ENCODE measurements around the gene PARP11.
"Not testable (repeated sequence)": the region's sequence is repeated elsewhere in the genome, so short reads cannot be mapped to it uniquely, and the experiment has no call there.

PARP11 gene

GRCh38 chr12:3884671-3885070 lies 11.5 kb upstream of the PARP11 start:
- intact Hi-C loops (cut with DNase I) = loop anchor here (1.0 kb wide), 2 partner anchors 153 to 393 kb away; no protein-coding TSS in a partner anchor
- no peak for DNase-seq

GRCh38 chr12:3882896-3883564 lies 9.8 kb upstream of the PARP11 start:
- intact Hi-C loops (cut with DNase I) = no loop called here
- no peak for DNase-seq

GRCh38 chr12:3882406-3882805 lies 9.2 kb upstream of the PARP11 start:
- intact Hi-C loops (cut with DNase I) = no loop called here

GRCh38 chr12:3881281-3881950 lies 8.2 kb upstream of the PARP11 start:
- intact Hi-C loops (cut with DNase I) = no loop called here
- DNase-seq = no peak

More at GRCh38 chr12:3882406-3882805, 9.2 kb upstream of the PARP11 start:
- no peak for DNase-seq

GRCh38 chr12:3879846-3880245 lies 6.6 kb upstream of the PARP11 start:
- no peak for DNase-seq

GRCh38 chr12:3871356-3871755 lies 1.8 kb downstream of the PARP11 start:
- intact Hi-C loops (cut with DNase I) = no loop called here
- DNase-seq = no peak

More at GRCh38 chr12:3879846-3880245, 6.6 kb upstream of the PARP11 start:
- intact Hi-C loops (cut with DNase I) = no loop called here

- intact Hi-C loops (cut with DNase I) = no loop called here
- DNase-seq = no peak
Measured at GRCh38 chr12:3869865-3870264, 3.3 kb downstream of the PARP11 start.

- intact Hi-C loops (cut with DNase I) = no loop called here
- no peak for DNase-seq
Measured at GRCh38 chr12:3869433-3869832, 3.8 kb downstream of the PARP11 start.

GRCh38 chr12:3863756-3864155 lies 9.4 kb downstream of the PARP11 start:
- intact Hi-C loops (cut with DNase I) = no loop called here
- DNase-seq = no peak

GRCh38 chr12:3842517-3842916 lies 30.7 kb downstream of the PARP11 start:
- DNase-seq = no peak
- intact Hi-C loops (cut with DNase I) = no loop called here

- DNase-seq = no peak
- intact Hi-C loops (cut with DNase I) = no loop called here
Measured at GRCh38 chr12:3841783-3842182, 31.4 kb downstream of the PARP11 start.

GRCh38 chr12:3840833-3841232 lies 32.4 kb downstream of the PARP11 start:
- intact Hi-C loops (cut with DNase I); DNase-seq: not testable (repeated sequence)

GRCh38 chr12:3839745-3840144 lies 33.5 kb downstream of the PARP11 start:
- DNase-seq; intact Hi-C loops (cut with DNase I): not testable (repeated sequence)

- intact Hi-C loops (cut with DNase I) = not testable (repeated sequence)
- peak in 1 of 10 donors; percentile 76 for DNase-seq
Measured at GRCh38 chr12:3838701-3839548, 34.3 kb downstream of the PARP11 start.

GRCh38 chr12:3838076-3838475 lies 35.1 kb downstream of the PARP11 start:
- intact Hi-C loops (cut with DNase I) = no loop called here
- DNase-seq = no peak

- DNase-seq = no peak
- intact Hi-C loops (cut with DNase I) = no loop called here
Measured at GRCh38 chr12:3837049-3837448, 36.1 kb downstream of the PARP11 start.

GRCh38 chr12:3836641-3837040 lies 36.6 kb downstream of the PARP11 start:
- intact Hi-C loops (cut with DNase I) = no loop called here
- no peak for DNase-seq

GRCh38 chr12:3835914-3836313 lies 37.3 kb downstream of the PARP11 start:
- DNase-seq = no peak
- intact Hi-C loops (cut with DNase I) = no loop called here

- DNase-seq = no peak
- intact Hi-C loops (cut with DNase I) = no loop called here
Measured at GRCh38 chr12:3834774-3835173, 38.4 kb downstream of the PARP11 start.

GRCh38 chr12:3833670-3834310 lies 39.4 kb downstream of the PARP11 start:
- DNase-seq = no peak
- intact Hi-C loops (cut with DNase I) = no loop called here

- intact Hi-C loops (cut with DNase I) = no loop called here
- no peak for DNase-seq
Measured at GRCh38 chr12:3832738-3833137, 40.5 kb downstream of the PARP11 start.

All from posterior cingulate gyrus (tissue), 11 donors.